Left ventricle myocardium superior (tissue), 1 donor: ENCODE results near the gene NRM. TPM values are rescaled to one million over a fixed set of nuclear protein-coding genes. Genes with fewer than 3 reads are reported as not detected.

Source experiments
- ATAC-seq: fragments of 200-7000 bp; cut with Tn5 transposase; one replicate; pipeline ENCODE4 v1.9.1; 2020; ENCODE audit warnings: mild to moderate bottlenecking, moderate library complexity
- DNase-seq: peaks from one replicate; pipeline ENCODE4 v3.0.0-alpha.2; 2020
- intact Hi-C: fragments of 100-400 bp; cut with micrococcal nuclease; formaldehyde crosslinking; loops from one replicate; pipeline ENCODE4 v1.11.0; 2022
- total RNA-seq: library from RNA; stranded (reverse); fragmentation: NEBNext Ultra II Directional; extraction: Animal tissue kit (Norgen Biotek cat#: 25700); gene quantifications from one replicate; pipeline ENCODE4 v1.2.1, GENCODE V29; 2021
- donor health status: DM: no; HTN: yes; CAD: no; lungs with severe emphysema.

Gene NRM
- total RNA-seq, 1 donor from 2014 or later, result 4.6 TPM

DNA sequence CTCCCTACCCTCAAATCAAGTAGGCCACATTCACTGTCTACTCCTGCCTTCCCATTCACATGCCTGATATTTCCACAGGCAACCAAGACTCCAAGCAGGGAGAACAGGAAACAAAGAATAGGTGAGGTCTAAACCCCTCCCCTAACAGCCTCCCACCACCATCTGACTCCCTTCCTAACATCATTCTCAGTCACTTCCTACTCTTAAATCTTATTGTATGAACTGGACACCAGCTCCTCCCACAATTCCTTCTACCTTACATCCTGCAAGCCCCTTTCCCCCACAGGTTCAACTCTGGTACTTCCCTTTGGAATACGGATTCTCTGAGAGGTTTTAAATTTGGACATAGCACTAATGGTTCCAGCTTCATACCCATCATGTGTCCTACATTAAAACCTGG is 44.8 kb downstream of the NRM start:
- ATAC-seq (no peak), DNase-seq (no peak)
- intact Hi-C loops, result no loop called here

DNA sequence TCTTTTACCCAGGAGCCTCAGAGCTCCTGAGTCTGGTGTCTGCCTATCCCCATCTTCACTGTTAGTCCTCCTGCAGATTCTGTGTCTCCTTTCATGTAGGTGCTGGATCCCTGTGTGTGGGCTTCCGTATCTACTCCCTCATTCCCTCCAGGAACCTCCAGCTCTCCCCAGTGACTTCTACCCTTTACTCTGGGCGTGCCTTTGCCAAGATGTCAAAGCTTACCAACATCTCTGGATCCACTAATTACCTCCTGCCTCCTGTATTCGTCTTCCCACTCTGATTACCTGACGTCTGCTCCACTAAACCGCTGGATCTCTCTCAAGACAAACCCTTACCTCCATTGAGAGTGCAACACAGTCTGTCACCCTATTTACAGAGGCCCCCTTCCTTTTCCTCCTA is 46.0 kb downstream of the NRM start:
- DNase-seq (no peak), ATAC-seq (no peak)
- intact Hi-C loops, result no loop called here

DNA sequence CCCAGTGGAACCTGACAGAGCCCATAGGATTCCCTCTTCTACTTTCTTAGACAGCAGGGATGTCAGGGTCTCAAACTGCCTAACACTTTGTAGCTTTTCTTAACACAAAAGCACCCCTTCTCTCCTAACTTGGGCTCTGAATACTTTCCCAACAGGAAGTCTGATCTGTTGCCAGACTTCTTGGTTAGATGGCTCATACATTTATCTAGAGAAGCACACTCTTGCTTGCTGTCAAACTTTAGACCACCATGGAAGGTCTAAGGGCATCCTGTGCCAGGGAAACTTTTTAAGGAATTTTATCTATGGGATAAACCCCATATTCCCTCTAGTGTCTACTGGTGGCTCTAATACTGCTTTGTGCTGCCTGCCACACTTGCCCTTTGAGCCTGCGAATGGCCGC is 47.1 kb downstream of the NRM start:
- no peak for ATAC-seq
- intact Hi-C loops, result no loop called here
- DNase-seq, result no peak

DNA sequence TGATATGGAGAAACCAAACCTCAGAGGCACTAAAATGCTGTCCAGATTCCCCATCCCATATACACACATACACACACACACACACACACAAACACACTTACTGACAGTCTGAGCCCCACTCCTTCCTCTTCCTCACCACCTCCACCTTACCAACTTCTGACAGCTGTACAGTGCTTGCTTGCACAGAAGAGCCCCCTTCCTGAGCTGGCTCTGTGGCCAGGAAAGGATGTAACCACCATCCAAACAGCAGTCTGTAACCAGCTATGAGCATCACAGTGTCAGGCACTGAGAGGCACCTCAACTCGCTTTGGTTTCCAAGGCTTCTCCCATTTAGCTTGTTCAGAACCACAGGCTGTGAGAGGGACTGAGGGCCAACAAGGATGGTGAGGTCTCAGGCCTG is 49.7 kb downstream of the NRM start:
- intact Hi-C loops, result no loop called here
- no peak for DNase-seq
- no peak for ATAC-seq

DNA sequence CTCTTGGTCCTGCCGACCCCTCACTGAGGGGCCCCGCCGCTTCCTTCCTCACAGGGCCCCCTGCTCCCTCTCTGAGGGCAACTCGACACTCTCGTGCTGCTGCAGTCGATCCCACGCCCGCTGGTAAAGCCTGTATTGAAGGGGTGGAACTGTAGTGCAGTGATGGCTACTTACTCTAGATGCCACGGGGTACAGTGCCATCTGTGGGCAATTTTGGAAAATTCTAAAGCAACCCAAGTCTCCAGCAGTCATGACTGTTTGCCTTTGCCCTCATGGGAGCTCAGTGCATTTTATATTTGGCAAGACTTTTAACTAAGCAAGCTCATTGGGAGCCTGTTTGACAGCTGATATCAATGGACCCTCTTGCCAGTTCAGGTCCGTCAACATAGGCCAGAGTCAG is 50.3 kb downstream of the NRM start:
- DNase-seq, result no peak
- ATAC-seq, result no peak
- intact Hi-C loops, result no loop called here

Other genes starting within 250 kb of the NRM start
- gene HLA-E, start 201.5 kb downstream of the NRM start, total RNA-seq, result 155 TPM
- gene GNL1, start 134.5 kb downstream of the NRM start, total RNA-seq, result 18.4 TPM
- 2.9 TPM for gene PRR3, start 133.7 kb downstream of the NRM start, total RNA-seq
- 37.8 TPM for gene ABCF1, start 119.5 kb downstream of the NRM start, total RNA-seq
- gene PPP1R10, start 73.7 kb downstream of the NRM start, total RNA-seq, result 32.7 TPM
- 129 TPM for gene MRPS18B, start 73.1 kb downstream of the NRM start, total RNA-seq
- 1.7 TPM for gene ATAT1, start 64.1 kb downstream of the NRM start, total RNA-seq
- 54.9 TPM for gene C6orf136, start 43.9 kb downstream of the NRM start, total RNA-seq
- gene DHX16, start 18.0 kb downstream of the NRM start, total RNA-seq, result 20.2 TPM
- 15.0 TPM for gene PPP1R18, start 4.3 kb downstream of the NRM start, total RNA-seq
- gene MDC1, start 26.3 kb upstream of the NRM start, total RNA-seq, result 13.2 TPM
- 196 TPM for gene TUBB, start 29.4 kb upstream of the NRM start, total RNA-seq
- 238 TPM for gene FLOT1, start 51.7 kb upstream of the NRM start, total RNA-seq
- gene IER3, start 53.6 kb upstream of the NRM start, total RNA-seq, result 12.7 TPM
- gene DDR1, start 193.5 kb upstream of the NRM start, total RNA-seq, result 25.7 TPM
- 21.4 TPM for gene GTF2H4, start 217.2 kb upstream of the NRM start, total RNA-seq
- 18.2 TPM for gene VARS2, start 223.3 kb upstream of the NRM start, total RNA-seq
- not detected for gene SFTA2, start 241.2 kb upstream of the NRM start, total RNA-seq
- gene MUCL3, start 250.0 kb upstream of the NRM start, total RNA-seq, result not detected